Activated T-helper 2 cell treated with anti-CD3 and anti-CD28 coated beads, Interferon-gamma antibody, Interleukin-2, Interleukin-4, amounts not matched to agents 10 μg/mL and 5 μg/mL and 100 μg/mL, durations not matched to agents 14 hours and 24 hours and 36 hours (primary cell): Measurements from ENCODE around the gene L1CAM. TPM values are rescaled to one million over a fixed set of nuclear protein-coding genes. Genes with fewer than 3 reads are reported as not detected.

Experiments used
- DNase-seq: peaks from one replicate; pipeline ENCODE4 v3.0.0; 2021; ENCODE audit warnings: low spot score
- H3K27ac Mint-ChIP-seq: one replicate; pipeline ENCODE4 v1.8.0; 2021; ENCODE audit warnings: mixed read lengths
- H3K27me3 Mint-ChIP-seq: one replicate; pipeline ENCODE4 v1.8.0; 2021; ENCODE audit warnings: low read depth, mixed read lengths
- H3K36me3 Mint-ChIP-seq: one replicate; pipeline ENCODE4 v1.8.0; 2021; ENCODE audit warnings: low read depth, mixed read lengths
- H3K4me1 Mint-ChIP-seq: one replicate; pipeline ENCODE4 v1.8.0; 2021; ENCODE audit warnings: low read depth, mixed read lengths
- H3K4me3 Mint-ChIP-seq: one replicate; pipeline ENCODE4 v1.8.0; 2021; ENCODE audit warnings: low read depth, mild to moderate bottlenecking, moderate library complexity, mixed read lengths
- H3K9me3 Mint-ChIP-seq: one replicate; pipeline ENCODE4 v1.8.0; 2021; ENCODE audit warnings: mixed read lengths
- intact Hi-C: fragments of 100-400 bp; cut with micrococcal nuclease; formaldehyde crosslinking; loops from one replicate; pipeline ENCODE4 v1.15.1; 2023
- total RNA-seq: library from RNA; stranded (reverse); gene quantifications from 2 replicates; pipeline ENCODE4 v1.2.3, GENCODE V29; 2022

The L1CAM gene
- total RNA-seq, 1 donor from 2014 or later, result 0.98 TPM

GRCh38 chrX:153927922-153928760 is 42.2 kb upstream of the L1CAM start:
- DNase-seq, result peak; percentile 90
- intact Hi-C loops, result loop anchor here (1.0 to 10.0 kb wide), 7 partner anchors 19 to 551 kb away; partner anchors contain the start of genes EMD, FLNA, HCFC1 and IDH3G
- Mint-ChIP-seq H3K4me3 (peak overlapping the region; percentile 86), H3K27me3 (no peaks in the 10 kb centered on the region), H3K9me3 (no peaks in the 10 kb centered on the region), H3K36me3 (peaks cover 38% of the 10 kb centered on the region), H3K4me1 (peaks cover 20% of the 10 kb centered on the region), H3K27ac (peak overlapping the region; percentile 99)

- H3K27ac Mint-ChIP-seq, result peak overlapping the region; percentile 99
- H3K9me3 Mint-ChIP-seq, result no peaks in the 10 kb centered on the region
These were observed 41.6 kb upstream of the L1CAM start for GRCh38 chrX:153927672-153927921.

GRCh38 chrX:153926858-153927671 is 41.1 kb upstream of the L1CAM start:
- peak; percentile 73 for DNase-seq
- intact Hi-C loops, result loop anchor here (5.0 to 10.0 kb wide), 3 partner anchors 162 to 448 kb away; partner anchors contain the start of genes EMD, FLNA, MECP2 and PLXNB3
- H3K36me3 Mint-ChIP-seq, result peaks cover 47% of the 10 kb centered on the region
- no peaks in the 10 kb centered on the region for H3K9me3 Mint-ChIP-seq
- peak overlapping the region; percentile 99 for H3K27ac Mint-ChIP-seq
- H3K4me1 Mint-ChIP-seq, result peaks cover 24% of the 10 kb centered on the region
- peak overlapping the region; percentile 86 for H3K4me3 Mint-ChIP-seq
- no peaks in the 10 kb centered on the region for H3K27me3 Mint-ChIP-seq

More at GRCh38 chrX:153927672-153927921, 41.6 kb upstream of the L1CAM start:
- intact Hi-C loops, result loop anchor here (5.0 to 10.0 kb wide), 3 partner anchors 163 to 447 kb away; partner anchors contain the start of genes EMD, FLNA, MECP2 and PLXNB3
- DNase-seq, result no peak
- H3K4me3 Mint-ChIP-seq, result peak overlapping the region; percentile 86
- H3K4me1 Mint-ChIP-seq, result peaks cover 21% of the 10 kb centered on the region
- peaks cover 43% of the 10 kb centered on the region for H3K36me3 Mint-ChIP-seq
- H3K27me3 Mint-ChIP-seq, result no peaks in the 10 kb centered on the region

GRCh38 chrX:153926552-153926857 is 40.5 kb upstream of the L1CAM start:
- intact Hi-C loops, result loop anchor here (5.0 to 10.0 kb wide), 3 partner anchors 162 to 448 kb away; partner anchors contain the start of genes EMD, FLNA, MECP2 and PLXNB3
- Mint-ChIP-seq H3K27ac (peak overlapping the region; percentile 99), H3K4me1 (peaks cover 24% of the 10 kb centered on the region), H3K36me3 (peaks cover 45% of the 10 kb centered on the region), H3K27me3 (no peaks in the 10 kb centered on the region), H3K4me3 (peak overlapping the region; percentile 86), H3K9me3 (no peaks in the 10 kb centered on the region)
- DNase-seq, result no peak

- intact Hi-C loops, result loop anchor here (5.0 to 10.0 kb wide), 3 partner anchors 161 to 449 kb away; partner anchors contain the start of genes EMD, FLNA, MECP2 and PLXNB3
- H3K36me3 Mint-ChIP-seq, result peaks cover 41% of the 10 kb centered on the region
- H3K27me3 Mint-ChIP-seq, result no peaks in the 10 kb centered on the region
- peak; percentile 26 for DNase-seq
- H3K27ac Mint-ChIP-seq, result peak within 1 kb of the TSS; percentile 99
- peaks cover 24% of the 10 kb centered on the region for H3K4me1 Mint-ChIP-seq
- no peaks in the 10 kb centered on the region for H3K9me3 Mint-ChIP-seq
- peak within 1 kb of the TSS; percentile 97 for H3K4me3 Mint-ChIP-seq
These were observed 40.0 kb upstream of the L1CAM start, which contains the start of gene ARHGAP4 for GRCh38 chrX:153925739-153926551. ARHGAP4 (minus strand) TSS chrX:153926264; CDS start chrX:153926202, 62 bp downstream.

GRCh38 chrX:153925387-153925738 is 39.4 kb upstream of the L1CAM start:
- peak overlapping the region; percentile 95 for H3K27ac Mint-ChIP-seq
- H3K36me3 Mint-ChIP-seq, result peaks cover 35% of the 10 kb centered on the region
- peak overlapping the region; percentile 97 for H3K4me3 Mint-ChIP-seq
- intact Hi-C loops, result loop anchor here (5.0 to 10.0 kb wide), 3 partner anchors 161 to 449 kb away; partner anchors contain the start of genes EMD, FLNA, MECP2 and PLXNB3
- no peaks in the 10 kb centered on the region for H3K9me3 Mint-ChIP-seq
- H3K27me3 Mint-ChIP-seq, result no peaks in the 10 kb centered on the region
- peaks cover 24% of the 10 kb centered on the region for H3K4me1 Mint-ChIP-seq
- DNase-seq, result no peak

GRCh38 chrX:153924149-153924861 is 38.3 kb upstream of the L1CAM start:
- Mint-ChIP-seq H3K27ac (peak overlapping the region; percentile 95), H3K27me3 (no peaks in the 10 kb centered on the region), H3K4me3 (peak overlapping the region; percentile 97), H3K4me1 (peaks cover 22% of the 10 kb centered on the region), H3K36me3 (peaks cover 39% of the 10 kb centered on the region), H3K9me3 (no peaks in the 10 kb centered on the region)
- no peak for DNase-seq
- intact Hi-C loops, result loop anchor here (10.0 kb wide), 2 partner anchors 160 to 450 kb away; partner anchors contain the start of genes EMD, FLNA and PLXNB3

- peak overlapping the region; percentile 97 for H3K4me3 Mint-ChIP-seq
- peaks cover 15% of the 10 kb centered on the region for H3K4me1 Mint-ChIP-seq
- H3K9me3 Mint-ChIP-seq, result no peaks in the 10 kb centered on the region
- no peak for DNase-seq
- peak overlapping the region; percentile 77 for H3K27ac Mint-ChIP-seq
- H3K27me3 Mint-ChIP-seq, result no peaks in the 10 kb centered on the region
- peaks cover 42% of the 10 kb centered on the region for H3K36me3 Mint-ChIP-seq
- intact Hi-C loops, result loop anchor here (10.0 kb wide), 2 partner anchors 158 to 452 kb away; partner anchors contain the start of genes EMD, FLNA and PLXNB3
These were observed 37.2 kb upstream of the L1CAM start for GRCh38 chrX:153922932-153923857.

- no peaks in the 10 kb centered on the region for H3K27me3 Mint-ChIP-seq
These were observed 35.8 kb upstream of the L1CAM start for GRCh38 chrX:153921511-153922446.

GRCh38 chrX:153921070-153921469 is 35.1 kb upstream of the L1CAM start:
- Mint-ChIP-seq H3K9me3 (no peaks in the 10 kb centered on the region), H3K36me3 (peaks cover 56% of the 10 kb centered on the region), H3K27ac (no peak overlapping the region), H3K4me3 (no peak overlapping the region), H3K27me3 (no peaks in the 10 kb centered on the region), H3K4me1 (peaks cover 14% of the 10 kb centered on the region)
- no peak for DNase-seq
- intact Hi-C loops, result loop anchor here (10.0 kb wide), 2 partner anchors 156 to 454 kb away; partner anchors contain the start of genes EMD, FLNA and PLXNB3

More at GRCh38 chrX:153921511-153922446, 35.8 kb upstream of the L1CAM start:
- no peak for DNase-seq
- Mint-ChIP-seq H3K9me3 (no peaks in the 10 kb centered on the region), H3K27ac (peak overlapping the region; percentile 77), H3K36me3 (peaks cover 50% of the 10 kb centered on the region), H3K4me3 (peak overlapping the region; percentile 97), H3K4me1 (peaks cover 14% of the 10 kb centered on the region)
- intact Hi-C loops, result loop anchor here (10.0 kb wide), 2 partner anchors 157 to 453 kb away; partner anchors contain the start of genes EMD, FLNA and PLXNB3
